ENCODE data around the gene AMT. TPM values are rescaled to one million over a fixed set of nuclear protein-coding genes. Genes with fewer than 3 reads are reported as not detected.

AMT gene
- total and polyA plus RNA-seq, 2 of the 13 experiments (the other 11 are each of a cell fraction or from before 2014, with no cell fraction given), result 35.3 to 59.0 TPM

DNA sequence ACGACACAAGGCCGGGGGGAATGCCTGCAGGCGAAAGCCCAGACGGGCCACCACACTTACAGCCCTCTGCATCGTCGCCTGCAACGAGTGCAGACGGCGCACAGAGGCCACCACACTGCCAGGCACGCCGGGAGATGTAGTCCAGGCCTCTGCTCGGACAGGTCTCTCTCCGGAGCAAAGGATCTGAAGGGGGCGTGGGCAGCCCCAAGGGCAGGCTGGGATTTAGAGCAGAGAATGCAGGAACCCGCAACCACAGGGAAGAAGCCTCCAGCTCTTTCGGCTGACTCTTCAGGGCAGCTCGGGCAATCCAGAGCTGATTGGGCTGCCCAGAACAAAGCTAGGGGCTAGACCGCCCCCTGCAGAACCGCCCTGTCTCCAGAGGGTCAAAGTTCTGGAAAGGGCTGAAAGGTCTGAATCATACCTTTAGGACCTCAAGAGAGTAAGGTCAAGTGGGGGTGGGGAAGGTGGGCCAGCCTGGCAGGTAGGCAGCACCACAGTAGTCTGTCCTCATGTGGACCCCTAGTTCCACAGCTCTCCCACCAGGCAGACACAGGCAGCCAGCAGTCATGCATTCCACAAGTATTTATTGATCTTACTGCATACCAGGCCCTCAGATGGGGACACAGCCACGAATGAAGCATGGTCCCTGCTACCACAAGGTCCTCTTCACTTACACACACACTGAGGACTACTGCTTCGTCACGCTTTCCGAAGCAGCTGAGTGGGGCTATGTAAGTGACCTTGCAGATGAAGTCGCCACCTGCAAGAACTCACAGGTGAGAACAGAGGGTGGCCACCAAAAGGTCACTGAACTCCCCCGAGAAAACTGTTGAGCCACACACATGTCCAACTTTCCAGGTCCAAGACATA lies at the start of gene AMT (continued):
- TF ChIP-seq KDM2A (CRISPR knock-in tag; IDR thresholded peaks at IDR 0.05; ENCODE audit: borderline replicate concordance, low read depth), result peak; percentile 81
- no peak; the same call in 1 of the 2 replicates for TF ChIP-seq ZMYM4 (CRISPR knock-in tag; IDR thresholded peaks at IDR 0.05)
- TF ChIP-seq, protein P1, sequence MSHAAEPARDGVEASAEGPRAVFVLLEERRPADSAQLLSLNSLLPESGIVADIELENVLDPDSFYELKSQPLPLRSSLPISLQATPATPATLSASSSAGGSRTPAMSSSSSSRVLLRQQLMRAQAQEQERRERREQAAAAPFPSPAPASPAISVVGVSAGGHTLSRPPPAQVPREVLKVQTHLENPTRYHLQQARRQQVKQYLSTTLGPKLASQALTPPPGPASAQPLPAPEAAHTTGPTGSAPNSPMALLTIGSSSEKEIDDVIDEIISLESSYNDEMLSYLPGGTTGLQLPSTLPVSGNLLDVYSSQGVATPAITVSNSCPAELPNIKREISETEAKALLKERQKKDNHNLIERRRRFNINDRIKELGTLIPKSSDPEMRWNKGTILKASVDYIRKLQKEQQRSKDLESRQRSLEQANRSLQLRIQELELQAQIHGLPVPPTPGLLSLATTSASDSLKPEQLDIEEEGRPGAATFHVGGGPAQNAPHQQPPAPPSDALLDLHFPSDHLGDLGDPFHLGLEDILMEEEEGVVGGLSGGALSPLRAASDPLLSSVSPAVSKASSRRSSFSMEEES (CRISPR knock-in tag; IDR thresholded peaks at IDR 0.05), result no peak
- no peak for TF ChIP-seq REL (CRISPR knock-in tag; conservative IDR thresholded peaks at IDR 0.05)
- no peak for TF ChIP-seq MIER2 (CRISPR knock-in tag; IDR thresholded peaks at IDR 0.05)
- no peak for TF ChIP-seq ZFP62 (CRISPR knock-in tag; IDR thresholded peaks at IDR 0.05)
- no peak for TF ChIP-seq FOXM1 (CRISPR knock-in tag; IDR thresholded peaks at IDR 0.05)
- TF ChIP-seq HHEX (CRISPR knock-in tag; IDR thresholded peaks at IDR 0.05), result 0 out of 2 replicates have a peak, but pooled peaks have one; percentile 8
- peak; percentile 55; the same call in 1 of the 2 replicates for TF ChIP-seq ZNF264 (CRISPR knock-in tag; IDR thresholded peaks at IDR 0.05)
- 0 out of 2 replicates have a peak, but pooled peaks have one; percentile 16 for TF ChIP-seq ZNF543 (CRISPR knock-in tag; IDR thresholded peaks at IDR 0.05)
- no peak for TF ChIP-seq CREBL2 (CRISPR knock-in tag; IDR thresholded peaks at IDR 0.05; ENCODE audit: borderline replicate concordance)
- TF ChIP-seq ZNF232 (CRISPR knock-in tag; IDR thresholded peaks at IDR 0.05; ENCODE audit: borderline replicate concordance), result peak; percentile 7; the same call in 1 of the 2 replicates
- peak; percentile 65; the same call in 1 of the 2 replicates for TF ChIP-seq ZNF501 (CRISPR knock-in tag; IDR thresholded peaks at IDR 0.05)
- TF ChIP-seq, protein P2, sequence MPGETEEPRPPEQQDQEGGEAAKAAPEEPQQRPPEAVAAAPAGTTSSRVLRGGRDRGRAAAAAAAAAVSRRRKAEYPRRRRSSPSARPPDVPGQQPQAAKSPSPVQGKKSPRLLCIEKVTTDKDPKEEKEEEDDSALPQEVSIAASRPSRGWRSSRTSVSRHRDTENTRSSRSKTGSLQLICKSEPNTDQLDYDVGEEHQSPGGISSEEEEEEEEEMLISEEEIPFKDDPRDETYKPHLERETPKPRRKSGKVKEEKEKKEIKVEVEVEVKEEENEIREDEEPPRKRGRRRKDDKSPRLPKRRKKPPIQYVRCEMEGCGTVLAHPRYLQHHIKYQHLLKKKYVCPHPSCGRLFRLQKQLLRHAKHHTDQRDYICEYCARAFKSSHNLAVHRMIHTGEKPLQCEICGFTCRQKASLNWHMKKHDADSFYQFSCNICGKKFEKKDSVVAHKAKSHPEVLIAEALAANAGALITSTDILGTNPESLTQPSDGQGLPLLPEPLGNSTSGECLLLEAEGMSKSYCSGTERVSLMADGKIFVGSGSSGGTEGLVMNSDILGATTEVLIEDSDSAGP (CRISPR knock-in tag; IDR thresholded peaks at IDR 0.05; ENCODE audit: borderline replicate concordance), result peak; percentile 78; the same call in 1 of the 2 replicates
- no peak for TF ChIP-seq ZNF607 (CRISPR knock-in tag; IDR thresholded peaks at IDR 0.05; ENCODE audit: borderline replicate concordance)
- no peak for TF ChIP-seq ZNF674 (CRISPR knock-in tag; IDR thresholded peaks at IDR 0.05; ENCODE audit: low read depth)
- TF ChIP-seq ZFP36L2 (CRISPR knock-in tag; IDR thresholded peaks at IDR 0.05), result no peak
- TF ChIP-seq MIER3 (CRISPR knock-in tag; IDR thresholded peaks at IDR 0.05; ENCODE audit: borderline replicate concordance), result 0 out of 2 replicates have a peak, but pooled peaks have one; percentile 9

All from HepG2 (cell line).